SU-DHL-6 (cell line): ENCODE measurements around the gene BPIFB2.

Experiments
- H2AFZ ChIP-seq: fragments of 200-600 bp; sonication (generic); 2 replicates; pipeline ENCODE4 v1.6.1; 2014; ENCODE audit warnings: low read depth, mild to moderate bottlenecking, moderate library complexity, mixed read lengths, antibody characterized with exemption, low read length; ENCODE audit not compliant: severe bottlenecking
- H3F3A ChIP-seq: fragments of 200-600 bp; shearing (Covaris generic); 2 replicates; pipeline ENCODE4 v1.6.0; 2016; ENCODE audit warnings: antibody characterized with exemption, mild to moderate bottlenecking; ENCODE audit not compliant: insufficient read depth
- H3K27ac ChIP-seq: fragments of 200-600 bp; sonication (generic); 2 replicates; pipeline ENCODE4 v1.5.1; 2016; ENCODE audit warnings: low read depth, mild to moderate bottlenecking, low read length, moderate library complexity, mixed read lengths
- H3K27me3 ChIP-seq: fragments of 200-600 bp; sonication (generic), shearing (Covaris generic); 2 replicates; pipeline ENCODE4 v1.6.0; 2014; ENCODE audit warnings: mild to moderate bottlenecking, low read length
- H3K36me3 ChIP-seq: fragments of 200-600 bp; sonication (generic); 2 replicates; pipeline ENCODE4 v1.6.1; 2014; ENCODE audit warnings: mild to moderate bottlenecking, low read length, mixed read lengths
- H3K4me2 ChIP-seq: fragments of 300-600, 200-600 bp; shearing (Covaris generic), sonication (generic); 2 replicates; pipeline ENCODE4 v1.6.0; 2014; ENCODE audit warnings: low read length, low read depth, mild to moderate bottlenecking; ENCODE audit not compliant: poor library complexity, severe bottlenecking
- H3K4me3 ChIP-seq: fragments of 200-600 bp; sonication (generic); 2 replicates; pipeline ENCODE4 v1.5.1; 2014; ENCODE audit warnings: antibody characterized with exemption, low read length, mild to moderate bottlenecking, mixed read lengths; ENCODE audit not compliant: insufficient read depth, poor library complexity, severe bottlenecking
- H3K79me2 ChIP-seq: fragments of 200-600 bp; sonication (generic); 2 replicates; pipeline ENCODE4 v1.6.1; 2014; ENCODE audit warnings: mild to moderate bottlenecking, low read length, moderate library complexity; ENCODE audit not compliant: insufficient read depth
- H3K9ac ChIP-seq: fragments of 200-600 bp; sonication (generic); 2 replicates; pipeline ENCODE4 v1.7.0; 2014; ENCODE audit warnings: mild to moderate bottlenecking, low read length
- H3K9me2 ChIP-seq: fragments of 200-600 bp; sonication (generic); replicated peaks from 2 replicates; pipeline ENCODE4 v1.6.1; 2014; ENCODE audit warnings: low read length; ENCODE audit not compliant: insufficient read depth
- H3K9me3 ChIP-seq: fragments of 200-600 bp; sonication (generic); 2 replicates; pipeline ENCODE4 v1.6.1; 2014; ENCODE audit warnings: low read length, mixed read lengths; ENCODE audit not compliant: insufficient read depth
- H4K20me1 ChIP-seq: fragments of 200-600 bp; sonication (generic); 2 replicates; pipeline ENCODE4 v1.6.1; 2014; ENCODE audit warnings: low read depth, mild to moderate bottlenecking, antibody characterized with exemption, low read length, moderate library complexity, mixed read lengths
- CTCF ChIP-seq: fragments of 200-600 bp; sonication (generic); IDR thresholded peaks from one replicate; pipeline ENCODE4 v1.5.1; 2017; ENCODE audit warnings: antibody characterized with exemption, mild to moderate bottlenecking, low read length, moderate library complexity; ENCODE audit not compliant: insufficient read depth, poor library complexity, severe bottlenecking
- EZH2phosphoT487 ChIP-seq: fragments of 200-600 bp; sonication (generic), shearing (Covaris generic); conservative IDR thresholded peaks from 2 replicates; pipeline ENCODE4 v1.6.1; 2018; ENCODE audit warnings: mild to moderate bottlenecking, antibody characterized with exemption, low read length, moderate library complexity, mixed read lengths

The BPIFB2 gene

GRCh38 chr20:32984631-32985354, 22.7 kb upstream of the BPIFB2 start:
- Histone ChIP-seq H3K4me2 (no peak overlapping the region), H3F3A (no peaks in the 10 kb centered on the region), H3K4me3 (no peak overlapping the region), H3K9me2 (no peaks in the 10 kb centered on the region), H2AFZ (no peak overlapping the region), H3K27ac (no peak overlapping the region), H3K79me2 (no peaks in the 10 kb centered on the region), H3K9ac (no peak overlapping the region), H3K27me3 (no peaks in the 10 kb centered on the region), H4K20me1 (no peaks in the 10 kb centered on the region), H3K36me3 (no peaks in the 10 kb centered on the region), H3K9me3 (no peaks in the 10 kb centered on the region)
- TF ChIP-seq EZH2phosphoT487 (no peak), CTCF (no peak)

- no peak overlapping the region for H3K9ac ChIP-seq
- H3K9me2 ChIP-seq = no peaks in the 10 kb centered on the region
- H2AFZ ChIP-seq = no peak overlapping the region
- H4K20me1 ChIP-seq = no peaks in the 10 kb centered on the region
- TF ChIP-seq EZH2phosphoT487 = no peak
- no peak for TF ChIP-seq CTCF
- H3K4me2 ChIP-seq = no peak overlapping the region
- H3K27ac ChIP-seq = no peak overlapping the region
- no peaks in the 10 kb centered on the region for H3K9me3 ChIP-seq
- H3K36me3 ChIP-seq = no peaks in the 10 kb centered on the region
- no peak overlapping the region for H3K4me3 ChIP-seq
- no peaks in the 10 kb centered on the region for H3K79me2 ChIP-seq
- H3K27me3 ChIP-seq = no peaks in the 10 kb centered on the region
- H3F3A ChIP-seq = no peaks in the 10 kb centered on the region
These were observed 21.9 kb upstream of the BPIFB2 start for GRCh38 chr20:32985596-32985995.

- Histone ChIP-seq H3K36me3 (no peaks in the 10 kb centered on the region), H3K4me2 (no peak overlapping the region), H3K9me2 (no peaks in the 10 kb centered on the region), H3K27ac (no peak overlapping the region), H4K20me1 (no peaks in the 10 kb centered on the region), H3K4me3 (no peak overlapping the region), H3K27me3 (no peaks in the 10 kb centered on the region), H3K9me3 (no peaks in the 10 kb centered on the region), H3F3A (no peaks in the 10 kb centered on the region), H3K79me2 (no peaks in the 10 kb centered on the region), H2AFZ (no peak overlapping the region), H3K9ac (no peak overlapping the region)
- TF ChIP-seq EZH2phosphoT487 (no peak), CTCF (no peak)
These were observed 21.1 kb upstream of the BPIFB2 start for GRCh38 chr20:32986331-32986966.
